ENCODE results near the gene GUCA1A. TPM values are rescaled to one million over a fixed set of nuclear protein-coding genes. Genes with fewer than 3 reads are reported as not detected.
"Not testable (repeated sequence)": the region's sequence is repeated elsewhere in the genome, so short reads cannot be mapped to it uniquely, and the experiment has no call there.

GUCA1A gene
- total RNA-seq, 1 donor from 2014 or later, result not detected

DNA sequence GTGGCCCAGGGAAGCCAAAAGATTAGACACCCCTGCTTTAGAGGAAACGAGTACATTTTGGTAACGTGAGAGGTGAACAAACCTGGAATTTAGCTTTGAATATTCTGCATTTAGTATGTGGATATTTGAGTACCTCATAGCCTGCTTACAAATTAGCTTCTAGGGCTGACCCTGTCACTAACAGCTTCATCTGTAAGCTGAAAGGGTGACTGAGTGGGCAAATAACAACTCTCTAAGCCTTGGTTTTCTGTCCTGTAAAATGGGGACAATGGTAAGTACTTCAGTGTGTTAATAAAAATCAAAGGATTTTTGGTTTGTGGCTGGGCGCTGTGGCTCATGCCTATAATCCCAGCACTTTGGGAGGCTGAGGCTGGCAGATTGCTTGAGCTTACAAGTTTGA lies 30.0 kb downstream of the GUCA1A start:
- no peaks in the 10 kb centered on the region for H3K27me3 Mint-ChIP-seq (ENCODE audit: unreplicated experiment)
- no peak for DNase-seq (ENCODE audit: extremely low spot score, unreplicated experiment)
- H3K36me3 Mint-ChIP-seq (ENCODE audit: unreplicated experiment), result peaks cover 22% of the 10 kb centered on the region
- H3K4me3 Mint-ChIP-seq (ENCODE audit: unreplicated experiment), result no peak overlapping the region
- peaks cover 5% of the 10 kb centered on the region for H3K9me3 Mint-ChIP-seq (ENCODE audit: unreplicated experiment)
- H3K4me1 Mint-ChIP-seq (ENCODE audit: unreplicated experiment), result peaks cover 15% of the 10 kb centered on the region
- TF ChIP-seq, protein P1, sequence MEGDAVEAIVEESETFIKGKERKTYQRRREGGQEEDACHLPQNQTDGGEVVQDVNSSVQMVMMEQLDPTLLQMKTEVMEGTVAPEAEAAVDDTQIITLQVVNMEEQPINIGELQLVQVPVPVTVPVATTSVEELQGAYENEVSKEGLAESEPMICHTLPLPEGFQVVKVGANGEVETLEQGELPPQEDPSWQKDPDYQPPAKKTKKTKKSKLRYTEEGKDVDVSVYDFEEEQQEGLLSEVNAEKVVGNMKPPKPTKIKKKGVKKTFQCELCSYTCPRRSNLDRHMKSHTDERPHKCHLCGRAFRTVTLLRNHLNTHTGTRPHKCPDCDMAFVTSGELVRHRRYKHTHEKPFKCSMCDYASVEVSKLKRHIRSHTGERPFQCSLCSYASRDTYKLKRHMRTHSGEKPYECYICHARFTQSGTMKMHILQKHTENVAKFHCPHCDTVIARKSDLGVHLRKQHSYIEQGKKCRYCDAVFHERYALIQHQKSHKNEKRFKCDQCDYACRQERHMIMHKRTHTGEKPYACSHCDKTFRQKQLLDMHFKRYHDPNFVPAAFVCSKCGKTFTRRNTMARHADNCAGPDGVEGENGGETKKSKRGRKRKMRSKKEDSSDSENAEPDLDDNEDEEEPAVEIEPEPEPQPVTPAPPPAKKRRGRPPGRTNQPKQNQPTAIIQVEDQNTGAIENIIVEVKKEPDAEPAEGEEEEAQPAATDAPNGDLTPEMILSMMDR (IDR thresholded peaks at IDR 0.05), result no peak
- no peak overlapping the region for H3K27ac Mint-ChIP-seq (ENCODE audit: unreplicated experiment)

- H3K36me3 Mint-ChIP-seq (ENCODE audit: unreplicated experiment), result peaks cover 28% of the 10 kb centered on the region
- peaks cover 4% of the 10 kb centered on the region for H3K9me3 Mint-ChIP-seq (ENCODE audit: unreplicated experiment)
- TF ChIP-seq, protein P1 (IDR thresholded peaks at IDR 0.05), result no peak
- no peak for DNase-seq (ENCODE audit: extremely low spot score, unreplicated experiment)
- H3K4me3 Mint-ChIP-seq (ENCODE audit: unreplicated experiment), result no peak overlapping the region
- no peaks in the 10 kb centered on the region for H3K27me3 Mint-ChIP-seq (ENCODE audit: unreplicated experiment)
- no peak overlapping the region for H3K27ac Mint-ChIP-seq (ENCODE audit: unreplicated experiment)
- peaks cover 14% of the 10 kb centered on the region for H3K4me1 Mint-ChIP-seq (ENCODE audit: unreplicated experiment)
These were observed 31.7 kb downstream of the GUCA1A start for GRCh38 chr6:42204768-42205282.

DNA sequence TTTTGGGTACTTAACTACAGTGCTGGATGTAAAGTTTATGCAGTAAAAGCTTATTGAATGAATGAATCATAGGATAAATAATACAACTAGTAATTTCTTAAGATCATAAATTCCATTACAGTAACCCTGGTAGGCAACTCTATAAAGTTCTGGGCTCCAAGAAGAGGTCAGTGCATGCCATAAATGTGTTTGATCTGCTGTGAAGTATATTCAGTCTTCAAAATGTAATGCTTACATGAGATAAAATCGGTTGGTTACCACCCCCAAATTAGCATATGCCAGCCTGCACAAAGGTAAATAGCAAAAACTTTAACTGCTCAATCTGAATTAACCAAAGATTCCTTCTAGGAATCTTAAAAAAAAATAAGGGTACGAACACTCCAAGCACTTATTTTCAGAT lies 34.4 kb downstream of the GUCA1A start:
- not testable (repeated sequence) for DNase-seq (ENCODE audit: extremely low spot score, unreplicated experiment); H3K9me3 Mint-ChIP-seq (ENCODE audit: unreplicated experiment); H3K27ac Mint-ChIP-seq (ENCODE audit: unreplicated experiment); H3K4me3 Mint-ChIP-seq (ENCODE audit: unreplicated experiment); H3K4me1 Mint-ChIP-seq (ENCODE audit: unreplicated experiment); H3K27me3 Mint-ChIP-seq (ENCODE audit: unreplicated experiment)
- peaks cover 33% of the 10 kb centered on the region for H3K36me3 Mint-ChIP-seq (ENCODE audit: unreplicated experiment)

DNA sequence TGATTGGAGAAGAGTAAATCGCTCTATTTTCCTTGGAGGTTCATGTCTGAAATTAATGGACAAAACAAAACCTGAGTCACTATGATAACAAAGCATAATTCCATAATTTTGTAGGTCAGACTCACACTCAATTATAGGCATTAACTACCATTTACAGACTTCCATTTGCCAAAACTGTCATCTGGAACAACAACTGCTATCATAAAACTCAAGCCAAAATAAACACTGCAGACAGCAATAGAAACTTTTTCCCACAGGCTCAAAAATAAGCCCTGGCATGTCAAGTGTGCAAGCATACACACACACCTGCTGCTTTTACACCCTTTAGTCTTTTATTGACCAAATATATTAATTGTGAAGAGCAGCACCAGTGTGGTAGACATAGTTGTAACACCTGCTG lies 37.4 kb downstream of the GUCA1A start:
- Mint-ChIP-seq H3K9me3 (ENCODE audit: unreplicated experiment) (no peaks in the 10 kb centered on the region), H3K27ac (ENCODE audit: unreplicated experiment) (peak overlapping the region; percentile 50), H3K27me3 (ENCODE audit: unreplicated experiment) (no peaks in the 10 kb centered on the region), H3K36me3 (ENCODE audit: unreplicated experiment) (peaks cover 27% of the 10 kb centered on the region), H3K4me1 (ENCODE audit: unreplicated experiment) (peaks cover 11% of the 10 kb centered on the region), H3K4me3 (ENCODE audit: unreplicated experiment) (no peak overlapping the region)
- TF ChIP-seq, protein P1 (IDR thresholded peaks at IDR 0.05), result no peak
- no peak for DNase-seq (ENCODE audit: extremely low spot score, unreplicated experiment)

- H3K27ac Mint-ChIP-seq (ENCODE audit: unreplicated experiment), result no peak overlapping the region
- no peak overlapping the region for H3K4me3 Mint-ChIP-seq (ENCODE audit: unreplicated experiment)
These were observed 38.6 kb downstream of the GUCA1A start for GRCh38 chr6:42211726-42212125.

More at GRCh38 chr6:42211726-42212125, 38.6 kb downstream of the GUCA1A start:
- Mint-ChIP-seq H3K9me3 (ENCODE audit: unreplicated experiment) (no peaks in the 10 kb centered on the region), H3K27me3 (ENCODE audit: unreplicated experiment) (no peaks in the 10 kb centered on the region), H3K4me1 (ENCODE audit: unreplicated experiment) (peaks cover 21% of the 10 kb centered on the region), H3K36me3 (ENCODE audit: unreplicated experiment) (peaks cover 26% of the 10 kb centered on the region)
- TF ChIP-seq, protein P1 (IDR thresholded peaks at IDR 0.05), result no peak
- DNase-seq (ENCODE audit: extremely low spot score, unreplicated experiment), result no peak

Data from osteocyte (in vitro differentiated cells).